Nephron progenitor cell (in vitro differentiated cells): ENCODE results near the gene FABP7.

Experiments used
- DNase-seq: peaks from one replicate; pipeline ENCODE4 v3.0.0; 2021
- H3K27ac Mint-ChIP-seq: 2 replicates; pipeline ENCODE4 v1.8.0; 2021; ENCODE audit warnings: mild to moderate bottlenecking, moderate library complexity, mixed read lengths
- H3K27me3 Mint-ChIP-seq: 2 replicates; pipeline ENCODE4 v1.8.0; 2021; ENCODE audit warnings: mild to moderate bottlenecking, low read depth, mixed read lengths; ENCODE audit not compliant: poor library complexity
- H3K36me3 Mint-ChIP-seq: 2 replicates; pipeline ENCODE4 v1.8.0; 2021; ENCODE audit warnings: low read depth, mixed read lengths
- H3K4me1 Mint-ChIP-seq: 2 replicates; pipeline ENCODE4 v1.8.0; 2021; ENCODE audit warnings: mixed read lengths
- H3K4me3 Mint-ChIP-seq: 2 replicates; pipeline ENCODE4 v1.8.0; 2021; ENCODE audit warnings: mild to moderate bottlenecking, moderate library complexity, mixed read lengths
- H3K9me3 Mint-ChIP-seq: 2 replicates; pipeline ENCODE4 v1.8.0; 2021; ENCODE audit warnings: mild to moderate bottlenecking, moderate library complexity, mixed read lengths
- CTCF ChIP-seq: fragments of 200-600 bp; sonication (generic); IDR thresholded peaks from 2 replicates; pipeline ENCODE4 v1.5.0; 2021; ENCODE audit warnings: antibody characterized with exemption

The FABP7 gene

GRCh38 chr6:122778985-122779661 lies 393 bp upstream of the FABP7 start:
- Mint-ChIP-seq H3K4me1 (peaks cover 30% of the 10 kb centered on the region), H3K9me3 (no peaks in the 10 kb centered on the region), H3K27me3 (peaks cover 10% of the 10 kb centered on the region), H3K4me3 (peak overlapping the region; percentile 64), H3K27ac (peak overlapping the region; percentile 60), H3K36me3 (no peaks in the 10 kb centered on the region)
- TF ChIP-seq CTCF, result no peak
- DNase-seq, result peak; percentile 35

- peaks cover 10% of the 10 kb centered on the region for H3K27me3 Mint-ChIP-seq
Measured at GRCh38 chr6:122780114-122780513, 598 bp downstream of the FABP7 start.

GRCh38 chr6:122781716-122782115 lies 2.2 kb downstream of the FABP7 start:
- Mint-ChIP-seq H3K4me3 (no peak overlapping the region), H3K9me3 (no peaks in the 10 kb centered on the region), H3K27me3 (peaks cover 20% of the 10 kb centered on the region), H3K27ac (no peak overlapping the region), H3K36me3 (no peaks in the 10 kb centered on the region), H3K4me1 (peaks cover 30% of the 10 kb centered on the region)
- no peak for DNase-seq
- no peak for TF ChIP-seq CTCF

More at GRCh38 chr6:122780114-122780513, 598 bp downstream of the FABP7 start:
- H3K4me3 Mint-ChIP-seq, result peak overlapping the region; percentile 64
- TF ChIP-seq CTCF, result no peak
- DNase-seq, result no peak
- H3K4me1 Mint-ChIP-seq, result peaks cover 30% of the 10 kb centered on the region
- H3K9me3 Mint-ChIP-seq, result no peaks in the 10 kb centered on the region
- H3K36me3 Mint-ChIP-seq, result no peaks in the 10 kb centered on the region
- no peak overlapping the region for H3K27ac Mint-ChIP-seq

GRCh38 chr6:122783401-122783800 lies 3.9 kb downstream of the FABP7 start:
- H3K36me3 Mint-ChIP-seq, result no peaks in the 10 kb centered on the region
- H3K27me3 Mint-ChIP-seq, result peaks cover 26% of the 10 kb centered on the region
- no peak for DNase-seq
- H3K4me3 Mint-ChIP-seq, result no peak overlapping the region
- no peak overlapping the region for H3K27ac Mint-ChIP-seq
- H3K4me1 Mint-ChIP-seq, result peaks cover 34% of the 10 kb centered on the region
- TF ChIP-seq CTCF, result no peak
- H3K9me3 Mint-ChIP-seq, result no peaks in the 10 kb centered on the region

GRCh38 chr6:122785891-122786290 lies 6.4 kb downstream of the FABP7 start:
- peaks cover 34% of the 10 kb centered on the region for H3K4me1 Mint-ChIP-seq
- DNase-seq, result no peak
- H3K27ac Mint-ChIP-seq, result no peak overlapping the region
- no peak for TF ChIP-seq CTCF
- no peak overlapping the region for H3K4me3 Mint-ChIP-seq
- peaks cover 26% of the 10 kb centered on the region for H3K27me3 Mint-ChIP-seq
- no peaks in the 10 kb centered on the region for H3K36me3 Mint-ChIP-seq
- no peaks in the 10 kb centered on the region for H3K9me3 Mint-ChIP-seq

GRCh38 chr6:122787721-122788120 lies 8.2 kb downstream of the FABP7 start:
- Mint-ChIP-seq H3K4me1 (peaks cover 37% of the 10 kb centered on the region), H3K9me3 (no peaks in the 10 kb centered on the region), H3K4me3 (no peak overlapping the region), H3K27me3 (peaks cover 19% of the 10 kb centered on the region), H3K27ac (no peak overlapping the region), H3K36me3 (no peaks in the 10 kb centered on the region)
- no peak for TF ChIP-seq CTCF
- no peak for DNase-seq
